GM12873 (cell line): Measurements from ENCODE around the gene LRRC4C.

Source experiments
- CTCF ChIP-seq: IDR thresholded peaks from 2 replicates; pipeline ENCODE4 v1.5.1; 2012; ENCODE audit warnings: low read depth, mild to moderate bottlenecking, moderate library complexity, low read length, control low read depth; ENCODE audit not compliant: insufficient read depth; ENCODE audit errors: missing control alignments

LRRC4C gene

GRCh38 chr11:40573254-40573891 lies 886.1 kb downstream of the LRRC4C start:
- TF ChIP-seq CTCF: no peak

DNA sequence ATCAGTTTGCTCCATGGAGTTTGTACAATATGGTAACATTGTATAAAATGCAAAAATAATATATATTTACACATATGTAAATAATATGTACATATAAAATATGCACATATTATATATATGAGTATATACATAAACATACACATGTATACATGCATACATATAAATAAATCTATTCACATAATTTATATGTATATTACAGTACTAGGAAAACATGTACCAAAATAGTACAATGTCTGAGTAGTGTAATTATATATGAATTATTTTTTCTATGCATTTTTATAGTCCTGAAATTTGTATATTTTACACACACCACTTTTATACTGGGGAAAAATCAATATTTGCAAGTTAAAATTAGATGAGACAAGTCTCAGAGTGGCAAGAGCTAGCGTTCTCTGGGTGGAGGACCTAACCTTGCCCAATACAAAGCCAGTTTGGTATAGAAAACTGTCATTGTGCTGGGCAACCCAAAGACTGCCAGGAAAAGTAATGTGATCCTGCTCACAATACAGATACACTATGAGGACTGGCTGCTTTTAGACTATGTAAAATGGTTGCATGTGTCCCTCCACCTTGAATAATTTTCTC lies 889.4 kb downstream of the LRRC4C start:
- TF ChIP-seq CTCF: no peak

DNA sequence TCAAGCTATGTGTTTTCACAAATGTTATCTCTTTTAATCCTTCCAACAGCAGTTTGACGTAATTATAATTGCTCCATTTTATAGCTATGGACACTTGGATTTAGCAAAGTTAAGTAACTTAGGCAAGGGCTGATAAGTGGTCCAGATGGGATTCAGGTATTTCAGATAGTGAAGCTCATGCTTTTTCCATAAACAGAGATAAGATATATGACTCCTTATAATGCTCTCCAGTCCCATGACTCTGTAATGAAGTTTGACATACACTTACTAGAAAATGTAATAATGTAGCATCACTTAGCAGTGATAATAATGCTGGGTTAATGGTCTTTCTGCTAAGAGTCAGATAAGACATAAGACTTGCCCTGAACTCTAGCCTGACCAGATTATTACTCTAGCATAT lies 892.1 kb downstream of the LRRC4C start:
- TF ChIP-seq CTCF: no peak

- no peak for TF ChIP-seq CTCF
Observed at GRCh38 chr11:40544162-40544561, 915.3 kb downstream of the LRRC4C start.

GRCh38 chr11:40542821-40543220 lies 916.6 kb downstream of the LRRC4C start:
- TF ChIP-seq CTCF: no peak

DNA sequence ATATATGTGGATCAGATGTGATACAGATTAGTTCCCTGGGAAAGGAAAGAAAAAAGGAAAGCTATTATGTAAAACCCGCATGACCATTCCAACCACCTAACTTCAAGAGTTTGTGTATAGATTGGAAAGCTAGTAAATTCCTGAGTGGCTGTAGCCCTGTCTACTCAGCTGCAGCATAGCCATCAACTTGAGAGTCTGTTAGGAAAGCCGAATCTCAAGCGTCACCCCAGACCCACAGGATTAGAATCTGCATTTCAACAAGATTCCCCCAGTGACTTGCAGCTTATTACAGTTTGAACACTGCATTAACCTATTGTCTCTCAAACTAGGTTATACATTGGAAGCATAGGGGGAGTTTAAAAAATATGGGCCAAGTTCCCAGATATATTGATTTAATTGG lies 921.7 kb downstream of the LRRC4C start:
- TF ChIP-seq CTCF: no peak

DNA sequence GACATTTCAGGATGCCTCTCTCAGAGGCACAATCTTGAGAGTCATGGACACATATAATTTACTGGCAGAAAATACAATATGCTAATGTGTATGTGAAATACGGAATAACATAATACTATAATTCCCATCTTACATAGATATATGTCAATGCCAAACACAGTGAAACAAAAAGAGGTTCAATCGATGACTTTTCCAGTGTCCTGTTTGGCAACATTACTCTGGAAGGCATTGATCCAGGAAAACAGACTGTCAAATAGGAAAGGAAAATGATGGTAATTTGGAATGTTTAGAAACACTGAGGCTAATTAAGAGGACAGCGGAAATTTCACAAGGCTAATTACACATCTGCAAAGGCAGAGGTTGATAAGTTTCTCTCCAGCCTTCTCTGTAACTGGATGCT lies 942.3 kb downstream of the LRRC4C start:
- TF ChIP-seq CTCF: no peak

- no peak for TF ChIP-seq CTCF
Observed at GRCh38 chr11:40514124-40514523, 945.3 kb downstream of the LRRC4C start.
